Measurements from ENCODE around the gene ERI3.

The ERI3 gene

DNA sequence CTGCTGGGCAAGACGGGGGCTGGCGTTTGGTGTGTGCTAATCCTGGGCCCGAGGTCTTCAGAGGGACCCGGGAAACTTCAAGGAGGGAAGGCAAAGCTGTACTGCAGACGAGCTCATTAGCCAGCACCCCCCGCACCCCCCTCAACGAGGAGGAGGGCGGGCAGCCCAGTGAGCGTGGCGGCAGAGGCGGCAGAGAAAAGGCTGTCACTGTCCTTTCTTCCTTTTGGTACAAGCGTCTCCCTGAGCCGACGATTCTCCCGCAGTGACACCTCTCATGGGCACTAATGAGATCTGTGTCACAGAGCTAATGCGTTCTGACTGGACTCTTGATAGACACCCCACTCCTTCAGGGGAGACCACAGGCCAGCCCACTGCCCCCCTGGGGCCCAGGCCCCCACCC lies 112.3 kb downstream of the ERI3 start:
- in situ Hi-C loops (cut with MboI; ENCODE audit: low sequenced_read_pairs): no loop called here

GRCh38 chr1:44240802-44241671 lies 114.0 kb downstream of the ERI3 start:
- in situ Hi-C loops (cut with MboI; ENCODE audit: low sequenced_read_pairs): no loop called here

- in situ Hi-C loops (cut with MboI; ENCODE audit: low sequenced_read_pairs): no loop called here
These were observed 115.1 kb downstream of the ERI3 start for GRCh38 chr1:44239961-44240371.

DNA sequence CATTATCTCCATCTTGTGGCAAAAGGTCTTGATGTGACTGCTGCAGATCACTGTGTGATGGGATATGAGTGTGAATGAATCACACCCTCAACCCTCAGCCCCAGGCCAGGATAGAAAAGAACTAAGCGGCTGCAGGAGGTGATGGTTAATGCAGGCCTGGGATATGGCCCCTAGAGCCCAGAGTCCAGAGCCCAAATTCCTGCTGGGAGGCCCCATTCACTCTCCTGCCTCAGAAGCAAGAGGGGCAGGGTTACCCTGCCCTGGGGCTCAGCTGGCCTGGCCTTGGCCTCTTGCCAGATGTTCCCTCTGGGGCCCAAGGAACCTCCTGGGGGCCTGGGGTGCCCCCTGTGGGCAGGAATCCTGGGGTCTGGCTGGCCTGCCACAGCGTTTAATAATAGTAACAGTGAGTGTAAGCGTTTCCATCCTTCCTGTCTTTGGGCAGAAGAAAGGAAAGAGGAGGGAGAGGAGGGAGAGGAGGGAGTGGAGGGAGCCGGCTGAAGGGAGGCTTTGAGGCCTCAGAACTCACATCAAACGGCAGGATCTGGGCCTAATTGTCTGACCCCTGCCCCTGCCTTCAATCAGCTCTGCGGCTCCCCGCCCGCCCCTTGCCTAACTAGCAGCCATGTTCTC lies 115.6 kb downstream of the ERI3 start:
- in situ Hi-C loops (cut with MboI; ENCODE audit: low sequenced_read_pairs): no loop called here

DNA sequence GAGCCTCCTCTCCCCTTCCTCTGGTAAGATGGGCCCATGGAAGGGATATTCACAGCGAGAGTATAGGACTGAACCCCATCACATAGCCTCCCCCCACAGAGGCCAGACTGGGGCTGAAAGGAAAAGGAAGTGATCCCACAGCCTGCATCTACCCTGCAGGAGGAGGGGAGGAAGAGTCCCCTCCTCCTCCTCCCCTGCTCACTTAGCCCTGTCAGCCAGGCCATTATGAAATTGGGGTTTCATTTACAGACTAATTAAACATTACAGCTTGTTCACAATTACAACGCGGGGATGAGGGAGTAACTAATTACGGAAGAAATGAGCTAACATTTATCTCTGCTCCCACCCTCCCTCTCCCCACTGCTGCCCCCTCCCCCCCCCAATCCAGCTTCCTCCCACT lies 116.4 kb downstream of the ERI3 start:
- in situ Hi-C loops (cut with MboI; ENCODE audit: low sequenced_read_pairs): no loop called here

GRCh38 chr1:44237721-44238457 lies 117.2 kb downstream of the ERI3 start:
- in situ Hi-C loops (cut with MboI; ENCODE audit: low sequenced_read_pairs): no loop called here

- in situ Hi-C loops (cut with MboI; ENCODE audit: low sequenced_read_pairs): no loop called here
These were observed 118.4 kb downstream of the ERI3 start for GRCh38 chr1:44236490-44237272.

- in situ Hi-C loops (cut with MboI; ENCODE audit: low sequenced_read_pairs): no loop called here
These were observed 119.2 kb downstream of the ERI3 start for GRCh38 chr1:44235808-44236207.

- in situ Hi-C loops (cut with MboI; ENCODE audit: low sequenced_read_pairs): no loop called here
These were observed 121.5 kb downstream of the ERI3 start for GRCh38 chr1:44233593-44233992.

- in situ Hi-C loops (cut with MboI; ENCODE audit: low sequenced_read_pairs): no loop called here
These were observed 124.3 kb downstream of the ERI3 start for GRCh38 chr1:44230796-44231195.

DNA sequence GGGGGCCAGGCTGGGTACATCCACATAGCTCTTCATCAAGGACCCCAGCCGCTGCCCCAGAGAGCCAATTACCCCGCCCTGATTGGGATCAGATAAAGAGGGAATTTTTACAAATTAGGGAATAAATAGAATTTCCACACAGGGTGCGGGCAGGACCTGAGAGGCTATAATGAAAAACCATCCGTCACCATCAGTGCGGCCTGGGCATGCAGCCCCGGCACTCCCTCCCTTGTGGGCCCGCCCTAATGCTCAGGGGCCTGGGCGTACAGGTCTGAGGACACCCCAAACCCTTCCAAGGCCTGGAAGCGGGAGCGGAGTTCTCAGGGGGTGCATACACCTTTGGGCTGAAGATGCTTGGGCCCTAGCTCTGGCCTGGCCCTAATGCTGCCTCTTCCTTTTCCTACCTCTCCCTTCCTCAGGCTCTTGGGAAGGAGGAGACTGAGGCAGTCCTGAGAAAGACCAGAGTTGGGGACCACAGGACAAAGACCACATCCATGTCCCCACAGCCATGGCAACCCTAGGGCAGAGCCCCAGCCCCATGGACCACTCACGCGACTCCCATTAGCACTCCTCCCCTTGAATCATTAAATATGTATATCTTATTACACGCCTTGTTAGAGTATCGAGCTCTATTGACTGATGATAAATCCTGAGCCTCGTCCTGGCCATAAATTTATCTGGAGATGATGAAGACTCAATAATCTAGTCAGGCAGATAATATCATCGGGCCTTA lies 125.5 kb downstream of the ERI3 start:
- in situ Hi-C loops (cut with MboI; ENCODE audit: low sequenced_read_pairs): loop anchor here (10.0 kb wide), 1 partner anchor 85 kb away; no protein-coding TSS in a partner anchor

GRCh38 chr1:44228218-44228617 lies 126.8 kb downstream of the ERI3 start:
- in situ Hi-C loops (cut with MboI; ENCODE audit: low sequenced_read_pairs): loop anchor here (10.0 kb wide), 1 partner anchor 87 kb away; no protein-coding TSS in a partner anchor

DNA sequence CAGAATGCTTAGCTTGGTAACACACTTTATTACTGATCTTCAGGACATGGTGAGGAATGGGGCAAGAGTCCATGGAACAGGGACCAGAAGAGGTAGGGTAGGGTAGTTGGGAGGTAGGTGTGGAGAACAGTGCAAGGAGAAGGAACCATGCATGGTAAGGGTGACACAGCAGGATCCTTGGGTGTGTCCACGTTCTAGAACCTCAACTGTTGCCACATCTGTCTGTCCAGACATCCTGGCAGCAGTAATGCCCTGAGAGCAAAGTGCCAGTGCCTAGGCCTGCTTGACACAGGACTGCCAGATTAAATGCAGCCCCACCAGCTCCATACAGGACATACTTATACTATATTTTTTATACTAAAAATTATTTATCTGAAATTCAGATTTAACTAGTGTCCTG lies 127.8 kb downstream of the ERI3 start:
- in situ Hi-C loops (cut with MboI; ENCODE audit: low sequenced_read_pairs): loop anchor here (10.0 kb wide), 1 partner anchor 88 kb away; no protein-coding TSS in a partner anchor

DNA sequence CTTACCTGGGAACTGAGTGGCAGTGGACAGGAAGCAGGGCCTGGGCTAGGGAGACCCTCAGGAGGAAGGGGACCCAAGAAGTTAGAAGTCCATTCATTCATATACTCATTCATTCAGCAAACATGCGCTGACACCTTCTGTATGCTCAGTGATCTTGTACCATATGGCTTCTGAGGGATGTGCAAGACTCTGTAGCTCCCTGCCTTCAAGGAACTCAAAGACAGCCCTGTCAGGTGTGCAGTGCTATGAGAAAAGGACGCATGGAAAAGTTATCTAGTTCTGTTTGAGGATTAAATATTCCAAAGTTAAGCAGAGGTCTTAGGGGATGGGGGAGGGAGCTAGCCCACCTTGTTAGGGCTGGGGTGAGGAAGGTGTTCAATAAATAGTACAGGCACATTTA lies 129.3 kb downstream of the ERI3 start:
- in situ Hi-C loops (cut with MboI; ENCODE audit: low sequenced_read_pairs): loop anchor here (10.0 kb wide), 1 partner anchor 89 kb away; no protein-coding TSS in a partner anchor

GRCh38 chr1:44223187-44223610 lies 131.9 kb downstream of the ERI3 start:
- in situ Hi-C loops (cut with MboI; ENCODE audit: low sequenced_read_pairs): loop anchor here (10.0 kb wide), 1 partner anchor 92 kb away; no protein-coding TSS in a partner anchor

DNA sequence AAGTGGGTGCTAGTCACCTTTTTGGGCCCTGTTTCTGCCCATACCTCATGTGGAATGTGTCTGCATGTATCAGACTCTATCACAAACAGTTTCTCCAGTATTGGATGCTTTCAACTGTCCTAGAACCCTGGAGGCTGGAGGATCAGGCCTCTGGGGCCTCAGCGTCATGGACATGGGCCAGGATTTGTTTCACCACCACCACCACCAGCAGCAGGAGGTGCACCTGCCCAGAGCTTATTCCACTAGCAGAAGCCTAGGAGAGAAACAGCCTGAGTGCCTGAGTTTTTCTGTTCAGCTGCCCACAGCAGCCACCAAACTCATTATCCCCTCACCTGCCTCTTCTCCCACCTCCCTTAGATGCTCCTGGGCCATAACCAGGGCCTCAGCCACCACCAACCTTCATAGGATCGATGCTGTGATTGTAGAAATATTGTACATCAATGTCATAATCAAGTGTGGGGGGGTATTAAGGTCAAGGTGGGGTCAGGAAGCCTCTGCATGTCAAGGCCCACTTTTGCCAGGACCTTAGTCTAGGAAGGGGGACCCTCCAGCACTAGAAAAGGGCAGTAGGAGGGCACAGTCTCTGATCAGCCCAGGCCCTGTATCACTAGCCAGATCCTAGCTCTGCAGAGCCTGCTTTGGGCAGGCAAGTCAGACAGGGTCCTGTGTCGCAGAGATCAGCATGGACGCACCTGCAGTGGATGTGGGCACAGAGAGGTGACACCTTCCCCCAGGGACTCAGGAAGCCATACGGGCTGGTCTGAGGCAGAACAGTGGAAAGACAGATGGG lies 132.5 kb downstream of the ERI3 start:
- in situ Hi-C loops (cut with MboI; ENCODE audit: low sequenced_read_pairs): loop anchor here (10.0 kb wide), 1 partner anchor 92 kb away; no protein-coding TSS in a partner anchor

DNA sequence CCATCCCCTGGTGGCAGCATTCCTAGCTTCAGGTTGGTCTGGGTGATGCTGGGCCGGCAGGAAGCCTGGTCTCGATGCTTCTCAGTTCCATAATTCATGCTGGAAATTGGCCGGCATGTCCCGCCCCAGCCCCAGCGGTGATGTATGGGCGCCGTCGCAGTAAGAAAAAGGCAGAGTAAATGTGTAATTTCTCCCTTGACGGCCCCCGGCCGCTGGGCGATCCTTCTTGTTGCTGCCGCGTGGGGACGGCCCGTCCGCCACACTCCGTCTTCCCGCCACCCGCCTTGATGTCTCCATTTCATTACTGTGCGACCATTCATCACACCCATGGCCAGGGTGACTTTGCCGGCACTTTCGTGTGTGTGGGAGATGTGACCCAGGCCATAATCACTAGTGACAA lies 133.3 kb downstream of the ERI3 start:
- in situ Hi-C loops (cut with MboI; ENCODE audit: low sequenced_read_pairs): loop anchor here (10.0 kb wide), 1 partner anchor 93 kb away; no protein-coding TSS in a partner anchor

DNA sequence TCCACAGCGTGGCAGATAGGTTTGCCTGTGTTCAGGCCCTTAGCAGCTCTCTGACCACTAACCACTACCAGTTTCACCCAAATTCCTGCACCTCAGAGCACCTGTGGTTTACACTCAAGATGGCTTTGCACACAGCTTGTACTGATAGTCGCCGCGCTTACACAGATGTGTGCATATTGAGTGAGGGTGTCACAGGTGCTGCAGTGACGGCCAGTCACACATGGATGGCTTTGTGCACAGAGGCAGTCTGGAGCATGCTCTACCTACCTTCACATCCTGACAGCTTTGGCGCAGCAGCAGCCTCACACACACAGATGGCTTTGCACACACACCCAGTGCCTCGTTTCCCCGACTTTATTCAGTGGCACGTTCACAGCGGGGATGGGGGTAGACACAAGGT lies 134.3 kb downstream of the ERI3 start:
- in situ Hi-C loops (cut with MboI; ENCODE audit: low sequenced_read_pairs): loop anchor here (10.0 kb wide), 1 partner anchor 94 kb away; no protein-coding TSS in a partner anchor
